H1 (cell line): Measurements from ENCODE around the gene SSTR5. TPM values are rescaled to one million over a fixed set of nuclear protein-coding genes. Genes with fewer than 3 reads are reported as not detected.

ENCODE experiments used
- CTCF ChIA-PET: fragments of 300-600 bp; sonication (Branson Sonifier 250); formaldehyde crosslinking; loops from one replicate; lab custom pipeline; 2021; ENCODE audit not compliant: partially characterized antibody; lab: Charles Lee
- POLR2A ChIA-PET: fragments of 300-600 bp; sonication (Branson Sonifier 250); formaldehyde crosslinking; loops from one replicate; lab custom pipeline; 2021; ENCODE audit warnings: inconsistent platforms; ENCODE audit not compliant: partially characterized antibody; lab: Charles Lee
- DNase-seq, 2 experiments: peaks; one replicate each; pipeline versions ENCODE4 v3.0.0 to v3.0.0-alpha.2; 2010 to 2022; ENCODE audit warnings: low spot score in 2 of 2, low read depth in 1 of 2, mixed read lengths in 1 of 2
- FAIRE-seq: peaks from 2 replicates; lab custom pipeline; 2011; peaks lifted over from hg19 to GRCh38; lab: Jason Lieb, UNC
- H2AFZ ChIP-seq: 2 replicates; pipeline ENCODE4 v1.8.1; 2012; ENCODE audit warnings: low read length, inconsistent platforms
- H2AK5ac ChIP-seq: 2 replicates; pipeline ENCODE4 v1.6.1; 2013; ENCODE audit warnings: low read depth, low read length
- H2BK120ac ChIP-seq: replicated peaks from 2 replicates; pipeline ENCODE3; 2013; ENCODE audit warnings: low read depth, low read length, inconsistent platforms
- H2BK12ac ChIP-seq: 2 replicates; pipeline ENCODE4 v1.6.1; 2013; ENCODE audit warnings: low read depth, low read length
- H2BK15ac ChIP-seq: 2 replicates; pipeline ENCODE4 v1.6.1; 2013; ENCODE audit warnings: low read length
- H2BK20ac ChIP-seq: 2 replicates; pipeline ENCODE4 v1.6.1; 2013; ENCODE audit warnings: low read length
- H2BK5ac ChIP-seq: 2 replicates; pipeline ENCODE4 v1.6.1; 2013; ENCODE audit warnings: low read depth, low read length
- H3K14ac ChIP-seq: 2 replicates; pipeline ENCODE4 v1.6.1; 2013; ENCODE audit warnings: inconsistent platforms; ENCODE audit not compliant: insufficient read length
- H3K18ac ChIP-seq: 2 replicates; pipeline ENCODE4 v1.6.1; 2013; ENCODE audit warnings: low read length; ENCODE audit errors: extremely low read depth
- H3K23ac ChIP-seq: 2 replicates; pipeline ENCODE4 v1.6.1; 2013; ENCODE audit warnings: inconsistent platforms; ENCODE audit not compliant: insufficient read length
- H3K23me2 ChIP-seq: 2 replicates; pipeline ENCODE4 v1.6.1; 2013; ENCODE audit warnings: low read depth, low read length
- H3K27ac ChIP-seq: 2 replicates; pipeline ENCODE4 v1.6.1; 2011; ENCODE audit warnings: low read depth, low read length, inconsistent platforms
- H3K27me3 ChIP-seq, 4 experiments: replicated peaks in 1 of 4; 1 replicate in 1 of 4; 2 replicates in 3 of 4; pipeline versions ENCODE4 v1.6.1 to v1.8.1; 2011 to 2013; ENCODE audit warnings: low read length in 3 of 4, mild to moderate bottlenecking in 3 of 4, inconsistent platforms in 2 of 4, mixed read lengths in 2 of 4, moderate library complexity in 1 of 4; ENCODE audit not compliant: control insufficient read depth in 3 of 4, insufficient read depth in 3 of 4; ENCODE audit errors: extremely low read depth in 1 of 4
- H3K36me3 ChIP-seq, 4 experiments: 2 replicates each; pipeline versions ENCODE4 v1.6.1 to v1.8.1; 2011 to 2013; ENCODE audit warnings: mild to moderate bottlenecking in 4 of 4, low read length in 3 of 4, moderate library complexity in 2 of 4, control low read depth in 1 of 4, inconsistent platforms in 1 of 4; ENCODE audit not compliant: insufficient read depth in 4 of 4, control insufficient read depth in 2 of 4
- H3K4ac ChIP-seq: replicated peaks from 2 replicates; pipeline ENCODE3; 2013; ENCODE audit warnings: low read length, low read depth, mixed read lengths, inconsistent platforms; ENCODE audit not compliant: insufficient read length
- H3K4me1 ChIP-seq, 4 experiments: replicated peaks in 1 of 4; 1 replicate in 1 of 4; 2 replicates in 3 of 4; pipeline versions ENCODE4 v1.6.1 to v1.8.1; 2011 to 2013; ENCODE audit warnings: low read length in 3 of 4, inconsistent platforms in 2 of 4, mixed read lengths in 1 of 4; ENCODE audit not compliant: insufficient read depth in 4 of 4, control insufficient read depth in 3 of 4
- H3K4me2 ChIP-seq, 2 experiments: 2 replicates each; pipeline versions ENCODE4 v1.6.1 to v1.8.1; 2011 to 2013; ENCODE audit warnings: low read depth in 2 of 2, low read length in 2 of 2, control low read depth in 1 of 2, inconsistent platforms in 1 of 2, mild to moderate bottlenecking in 1 of 2; ENCODE audit not compliant: insufficient read depth in 1 of 2
- H3K4me3 ChIP-seq, 4 experiments: fragments of 200-600, 300-600 bp in 1 of 4; sonication (generic), shearing (Covaris generic), sonication (Bioruptor Twin) in 1 of 4; 2 replicates each; pipeline versions ENCODE4 v1.5.1 to v1.8.1; 2011 to 2016; ENCODE audit warnings: low read length in 4 of 4, low read depth in 3 of 4, control low read depth in 2 of 4, inconsistent platforms in 2 of 4, mild to moderate bottlenecking in 2 of 4, mixed read lengths in 1 of 4, moderate library complexity in 1 of 4; ENCODE audit not compliant: insufficient read depth in 2 of 4; ENCODE audit errors: extremely low read depth in 1 of 4
- H3K56ac ChIP-seq: replicated peaks from 2 replicates; pipeline ENCODE3; 2013; ENCODE audit warnings: low read depth, mild to moderate bottlenecking, mixed read lengths, low read length, inconsistent platforms; ENCODE audit not compliant: insufficient read length
- H3K79me1 ChIP-seq: 2 replicates; pipeline ENCODE4 v1.6.1; 2013; ENCODE audit warnings: low read depth, low read length, control low read depth
- H3K79me2 ChIP-seq, 2 experiments: 2 replicates each; pipeline versions ENCODE4 v1.6.1 to v1.8.1; 2012 to 2013; ENCODE audit warnings: low read length in 2 of 2, mild to moderate bottlenecking in 2 of 2, inconsistent platforms in 1 of 2; ENCODE audit not compliant: insufficient read depth in 2 of 2, control insufficient read depth in 1 of 2
- H3K9ac ChIP-seq, 4 experiments: replicated peaks in 1 of 4; 1 replicate in 1 of 4; 2 replicates in 3 of 4; pipeline versions ENCODE4 v1.6.1 to v1.8.1; 2011 to 2013; ENCODE audit warnings: low read depth in 3 of 4, low read length in 3 of 4, control low read depth in 2 of 4, mild to moderate bottlenecking in 2 of 4, moderate library complexity in 2 of 4, inconsistent platforms in 1 of 4; ENCODE audit errors: extremely low read depth in 1 of 4
- H3K9me3 ChIP-seq, 2 experiments: 2 replicates each; pipeline versions ENCODE4 v1.6.1 to v1.8.1; 2012 to 2013; ENCODE audit warnings: mild to moderate bottlenecking in 2 of 2, moderate library complexity in 2 of 2, control low read depth in 1 of 2, inconsistent platforms in 1 of 2, low read depth in 1 of 2, low read length in 1 of 2, mixed read lengths in 1 of 2; ENCODE audit not compliant: insufficient read depth in 2 of 2
- H4K20me1 ChIP-seq, 2 experiments: replicated peaks in 1 of 2; 2 replicates each; pipeline versions ENCODE3 to v1.8.1; 2011 to 2013; ENCODE audit warnings: inconsistent platforms in 2 of 2, low read length in 2 of 2, mild to moderate bottlenecking in 1 of 2; ENCODE audit not compliant: insufficient read depth in 2 of 2, control insufficient read depth in 1 of 2
- H4K5ac ChIP-seq: 2 replicates; pipeline ENCODE4 v1.6.1; 2013; ENCODE audit warnings: low read length, low read depth, mixed read lengths, inconsistent platforms; ENCODE audit not compliant: insufficient read length
- H4K8ac ChIP-seq: 2 replicates; pipeline ENCODE4 v1.8.0; 2013; ENCODE audit warnings: mild to moderate bottlenecking, moderate library complexity, low read length, inconsistent platforms; ENCODE audit not compliant: insufficient read depth; ENCODE audit errors: extremely low read depth
- H4K91ac ChIP-seq: replicated peaks from 2 replicates; pipeline ENCODE3; 2013; ENCODE audit warnings: low read length, mixed read lengths, inconsistent platforms; ENCODE audit not compliant: insufficient read length
- BRCA1 ChIP-seq: IDR thresholded peaks from 2 replicates; pipeline ENCODE4 v1.6.1; 2012; ENCODE audit warnings: low read depth, low read length, improper control_type of control experiment
- FOSL1 ChIP-seq: IDR thresholded peaks from 2 replicates; pipeline ENCODE4 v1.6.1; 2011; ENCODE audit warnings: mild to moderate bottlenecking, low read depth, low read length, moderate library complexity; ENCODE audit not compliant: insufficient read depth
- GTF2F1 ChIP-seq: IDR thresholded peaks from 2 replicates; pipeline ENCODE4 v1.6.1; 2012; ENCODE audit warnings: low read depth, low read length, improper control_type of control experiment, borderline replicate concordance
- MAFK ChIP-seq: IDR thresholded peaks from 2 replicates; pipeline ENCODE4 v1.6.1; 2012; ENCODE audit warnings: low read depth, mild to moderate bottlenecking, improper control_type of control experiment, low read length
- NANOG ChIP-seq: IDR thresholded peaks from 2 replicates; pipeline ENCODE4 v1.6.1; 2011; ENCODE audit warnings: low read length, low read depth, mild to moderate bottlenecking, inconsistent platforms; ENCODE audit not compliant: insufficient read depth, poor library complexity, severe bottlenecking
- NRF1 ChIP-seq: IDR thresholded peaks from 2 replicates; pipeline ENCODE4 v1.6.1; 2011; ENCODE audit warnings: mild to moderate bottlenecking, low read depth, low read length, improper control_type of control experiment
- POLR2A ChIP-seq, 2 experiments: IDR thresholded peaks; 1 replicate in 1 of 2; 2 replicates in 1 of 2; pipeline ENCODE4 v1.6.1; 2011; ENCODE audit warnings: low read depth in 2 of 2, low read length in 2 of 2, mild to moderate bottlenecking in 2 of 2; ENCODE audit errors: control extremely low read depth in 1 of 2
- POU5F1 ChIP-seq: IDR thresholded peaks from 2 replicates; pipeline ENCODE4 v1.6.1; 2011; ENCODE audit warnings: low read depth, mild to moderate bottlenecking, low read length, moderate library complexity
- RFX5 ChIP-seq: IDR thresholded peaks from 2 replicates; pipeline ENCODE4 v1.6.1; 2011; ENCODE audit warnings: low read depth, low read length, improper control_type of control experiment, borderline replicate concordance
- RNF2 ChIP-seq: fragments of 200-900, 300-1000 bp; sonication (generic); IDR thresholded peaks from 2 replicates; pipeline ENCODE4 v1.7.1; 2016; ENCODE audit warnings: borderline replicate concordance, low read depth, mild to moderate bottlenecking, antibody characterized with exemption, low read length; ENCODE audit not compliant: poor library complexity, severe bottlenecking; ENCODE audit errors: missing control alignments
- SIN3A ChIP-seq, 2 experiments: IDR thresholded peaks in 1 of 2; conservative IDR thresholded peaks in 1 of 2; 2 replicates each; pipeline ENCODE4 v1.6.1; 2011 to 2012; ENCODE audit warnings: low read length in 2 of 2, improper control_type of control experiment in 1 of 2, low read depth in 1 of 2, mild to moderate bottlenecking in 1 of 2
- SIX5 ChIP-seq: IDR thresholded peaks from 2 replicates; pipeline ENCODE4 v1.6.1; 2011; ENCODE audit warnings: mild to moderate bottlenecking, low read depth, low read length
- SUZ12 ChIP-seq: fragments of 200-600 bp; sonication (generic); IDR thresholded peaks from 2 replicates; pipeline ENCODE4 v1.6.1; 2012; ENCODE audit warnings: mild to moderate bottlenecking, inconsistent platforms, low read length, moderate library complexity, mixed read lengths
- TAF1 ChIP-seq: IDR thresholded peaks from 2 replicates; pipeline ENCODE4 v1.6.1; 2011; ENCODE audit warnings: mild to moderate bottlenecking, low read depth, low read length
- TBP ChIP-seq: IDR thresholded peaks from 2 replicates; pipeline ENCODE4 v1.6.1; 2011; ENCODE audit warnings: low read depth, low read length, improper control_type of control experiment
- WGBS, 2 experiments: shearing (Covaris generic) in 1 of 2; methylation state at CpG; one replicate each; pipeline versions ENCODE4 v1.1.6 to v1.1.7; 2013 to 2015; ENCODE audit warnings: low lambda C conversion rate in 2 of 2, mixed read lengths in 2 of 2, inconsistent platforms in 1 of 2, low coverage in 1 of 2, missing lambda C conversion rate in 1 of 2; ENCODE audit not compliant: insufficient replicate concordance in 2 of 2, insufficient coverage in 1 of 2, insufficient read length in 1 of 2; ENCODE audit errors: extremely low coverage in 1 of 2, missing lambda C conversion rate in 1 of 2; 5-methylcytosine and 5-hydroxymethylcytosine counted together
- polyA plus RNA-seq, 7 experiments: library from polyadenylated mRNA; depleted of rRNA in 3 of 7; stranded (reverse) in 5 of 7; unstranded in 2 of 7; fragments of >200 nt in 5 of 7; fragments of 200-250 nt in 2 of 7; gene quantifications; 1 replicate in 5 of 7; 2 replicates in 1 of 7; 4 replicates in 1 of 7; pipeline versions ENCODE4 v1.2.1 to v1.2.3, GENCODE V29; 2011 to 2013; ENCODE audit warnings: missing spikeins in 2 of 7, mixed read lengths in 2 of 7
- total RNA-seq: library from RNA; stranded (reverse); fragmentation: NEBNext Ultra II Directional; extraction: Animal tissue kit (Norgen Biotek cat#: 25700); gene quantifications from 2 replicates; pipeline ENCODE4 v1.2.1, GENCODE V29; 2021

The SSTR5 gene
- total and polyA plus RNA-seq, 2 of the 8 experiments (the other 6 are each of a cell fraction or from before 2014, with no cell fraction given), result 0.56 to 0.60 TPM

DNA sequence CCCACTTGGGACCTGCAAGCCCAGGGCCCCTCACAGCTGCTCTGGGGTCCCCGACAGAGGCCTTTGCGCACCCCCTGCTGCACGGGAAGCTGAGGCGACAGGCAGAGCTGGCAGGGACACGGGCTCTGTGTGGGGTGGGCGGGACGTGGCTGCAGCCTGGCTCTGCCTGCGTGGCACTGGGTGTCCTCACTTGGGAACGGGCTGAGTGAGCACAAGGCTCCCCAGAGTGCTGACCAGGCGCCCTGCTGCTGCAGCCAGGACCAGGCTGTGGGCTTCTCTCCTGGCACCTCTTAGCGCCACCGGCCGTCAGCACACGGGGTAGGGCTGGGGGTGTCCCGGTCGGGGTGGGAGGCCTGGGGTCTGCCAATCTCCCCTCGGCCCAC lies 16.9 kb downstream of the SSTR5 start:
- WGBS, 2 experiments, result 79% methylated on average over 5 of the region's 17 CpGs; no CpG with 5 or more reads in 1 of the 2 experiments
- no peak overlapping the region for H3K9ac ChIP-seq
- H3K23me2 ChIP-seq, result no peaks in the 10 kb centered on the region
- no peak overlapping the region for H3K27ac ChIP-seq
- no peak overlapping the region for H2AK5ac ChIP-seq
- no peak overlapping the region for H3K4me3 ChIP-seq
- ChIA-PET POLR2A (no interaction called here), CTCF (no interaction called here)
- peaks cover 0 to 10% (median 5%) of the 10 kb centered on the region in 4 experiments; a peak in 5 of 7 replicates for H3K4me1 ChIP-seq
- no peak overlapping the region for H3K4ac ChIP-seq
- no peak overlapping the region for H4K8ac ChIP-seq
- no peak overlapping the region for H2BK12ac ChIP-seq
- DNase-seq, result no peak
- H3K27me3 ChIP-seq, result no peaks in the 10 kb centered on the region
- H4K91ac ChIP-seq, result peak overlapping the region; percentile 85
- H3K36me3 ChIP-seq, result no peaks in the 10 kb centered on the region
- H3K23ac ChIP-seq, result no peak overlapping the region
- peaks cover 0 to 2% of the 10 kb centered on the region in 2 experiments for H4K20me1 ChIP-seq
- no peak overlapping the region for H3K56ac ChIP-seq
- no peak overlapping the region for H2BK120ac ChIP-seq
- H2BK5ac ChIP-seq, result no peak overlapping the region
- no peak overlapping the region for H2BK15ac ChIP-seq
- no peak overlapping the region for H2AFZ ChIP-seq
- FAIRE-seq, result no peak
- H2BK20ac ChIP-seq, result no peak overlapping the region
- no peaks in the 10 kb centered on the region for H3K79me1 ChIP-seq
- no peak overlapping the region for H3K18ac ChIP-seq
- H4K5ac ChIP-seq, result no peak overlapping the region
- H3K9me3 ChIP-seq, result peaks cover 4 to 10% of the 10 kb centered on the region in 2 experiments; a peak in 3 of 4 replicates
- H3K4me2 ChIP-seq, result no peak overlapping the region
- no peak overlapping the region for H3K14ac ChIP-seq
- H3K79me2 ChIP-seq, result no peaks in the 10 kb centered on the region
- TF ChIP-seq SUZ12 (no peak), BRCA1 (no peak), NANOG (no peak), MAFK (no peak), TAF1 (no peak), FOSL1 (no peak), POLR2A (IDR thresholded peaks at IDR 0.05; ENCODE audit: control extremely low read depth in 1 of 2, low read depth in 2 of 2, low read length in 2 of 2) (no peak), SIX5 (no peak), GTF2F1 (no peak), RFX5 (no peak), RNF2 (no peak), SIN3A (conservative IDR thresholded peaks at IDR 0.05 in 1 of 2, IDR thresholded peaks at IDR 0.05 in 1 of 2; ENCODE audit: low read depth in 1 of 2, low read length in 2 of 2) (no peak), POU5F1 (no peak), TBP (no peak), NRF1 (no peak)
